D721Med (cell line): Measurements from ENCODE around the gene NR2F1-AS1.

ENCODE experiments used
- DNase-seq: peaks from one replicate; pipeline ENCODE4 v3.0.0; 2011; ENCODE audit warnings: low spot score; ENCODE audit not compliant: insufficient read length
- FAIRE-seq: peaks from 2 replicates; lab custom pipeline; 2011; peaks lifted over from hg19 to GRCh38; lab: Jason Lieb, UNC
- CTCF ChIP-seq: IDR thresholded peaks from 2 replicates; pipeline ENCODE4 v1.5.1; 2012; ENCODE audit warnings: mild to moderate bottlenecking, control low read depth; ENCODE audit not compliant: insufficient read depth; ENCODE audit errors: missing control alignments

Gene NR2F1-AS1

GRCh38 chr5:93593476-93594131 is 12.6 kb upstream of the NR2F1-AS1 start:
- no peak for DNase-seq
- FAIRE-seq, result no peak
- TF ChIP-seq CTCF, result no peak

- TF ChIP-seq CTCF, result no peak
- no peak for DNase-seq
- no peak for FAIRE-seq
Measured at GRCh38 chr5:93592883-93593282, 11.9 kb upstream of the NR2F1-AS1 start.

GRCh38 chr5:93591323-93591945 is 10.4 kb upstream of the NR2F1-AS1 start:
- TF ChIP-seq CTCF, result no peak
- FAIRE-seq (no peak), DNase-seq (no peak)

GRCh38 chr5:93590493-93590892 is 9.5 kb upstream of the NR2F1-AS1 start:
- no peak for TF ChIP-seq CTCF
- DNase-seq (no peak), FAIRE-seq (no peak)

GRCh38 chr5:93589829-93590215 is 8.8 kb upstream of the NR2F1-AS1 start:
- DNase-seq (no peak), FAIRE-seq (no peak)
- TF ChIP-seq CTCF, result no peak

GRCh38 chr5:93589152-93589828 is 8.3 kb upstream of the NR2F1-AS1 start:
- no peak for TF ChIP-seq CTCF
- DNase-seq (no peak), FAIRE-seq (no peak)
